Esophagus muscularis mucosa (tissue), 4 donors: ENCODE measurements around the gene MSH3. TPM values are rescaled to one million over a fixed set of nuclear protein-coding genes. Genes with fewer than 3 reads are reported as not detected.

Experiments used
- DNase-seq: peaks from one replicate; pipeline ENCODE4 v3.0.0-alpha.2; 2017; ENCODE audit errors: extremely low spot score
- H3K27ac ChIP-seq, 4 donors: fragments of 200-600 bp; sonication (generic); replicated peaks in 1 of 4; 1 replicate in 3 of 4; 2 replicates in 1 of 4; pipeline ENCODE4 v1.5.1; 2016 to 2019; ENCODE audit warnings: mild to moderate bottlenecking in 1 of 4
- H3K27me3 ChIP-seq, 4 donors: fragments of 200-600 bp; sonication (generic); one replicate each; pipeline versions ENCODE4 v1.5.1 to v1.6.0; 2016 to 2019
- H3K36me3 ChIP-seq, 4 donors: fragments of 200-600 bp; sonication (generic); one replicate each; pipeline ENCODE4 v1.5.1; 2016 to 2019
- H3K4me1 ChIP-seq, 4 donors: fragments of 200-600 bp; sonication (generic); one replicate each; pipeline ENCODE4 v1.5.1; 2016 to 2019
- H3K4me3 ChIP-seq, 4 donors: fragments of 200-600 bp; sonication (generic); 1 replicate in 2 of 4; 2 replicates in 2 of 4; pipeline ENCODE4 v1.5.1; 2016 to 2019; ENCODE audit warnings: mild to moderate bottlenecking in 4 of 4, moderate library complexity in 1 of 4
- H3K9me3 ChIP-seq, 4 donors: fragments of 200-600 bp; sonication (generic); 1 replicate in 3 of 4; 2 replicates in 1 of 4; pipeline ENCODE4 v1.5.1; 2016 to 2019
- CTCF ChIP-seq, 3 experiments: fragments of 200-600 bp in 2 of 3; fragments of 450-650 bp in 1 of 3; sonication (generic) in 2 of 3; IDR thresholded peaks; one replicate each; pipeline ENCODE4 v1.5.1; 2017 to 2019; ENCODE audit warnings: antibody characterized with exemption in 3 of 3, mild to moderate bottlenecking in 2 of 3, moderate library complexity in 1 of 3
- EP300 ChIP-seq: sonication (generic); formaldehyde crosslinking; IDR thresholded peaks from one replicate; pipeline ENCODE4 v1.6.1; 2017; ENCODE audit warnings: antibody characterized with exemption
- POLR2A ChIP-seq: fragments of 450-650 bp; IDR thresholded peaks from one replicate; pipeline ENCODE4 v1.6.1; 2017; ENCODE audit warnings: antibody characterized with exemption, moderate library complexity, mild to moderate bottlenecking, low read depth
- POLR2AphosphoS5 ChIP-seq, 2 donors: sonication (generic); formaldehyde crosslinking; IDR thresholded peaks; one replicate each; pipeline ENCODE4 v1.6.1; 2017; ENCODE audit warnings: antibody characterized with exemption in 2 of 2
- WGBS: methylation state at CpG from one replicate; pipeline ENCODE4 v1.1.5; 2018; 5-methylcytosine and 5-hydroxymethylcytosine counted together
- intact Hi-C: fragments of 100-400 bp; cut with DNase I; formaldehyde crosslinking; loops from one replicate; pipeline ENCODE4 v1.15.1; 2023
- total RNA-seq, 4 donors: library from RNA; depleted of rRNA; stranded (reverse); fragments of >200 nt; gene quantifications; one replicate each; pipeline versions ENCODE4 v1.1.0 to v1.2.1, GENCODE V29; 2016

Gene MSH3
- total RNA-seq, 4 donors from 2014 or later, result 7.6 to 11.6 (median 9.3) TPM

DNA sequence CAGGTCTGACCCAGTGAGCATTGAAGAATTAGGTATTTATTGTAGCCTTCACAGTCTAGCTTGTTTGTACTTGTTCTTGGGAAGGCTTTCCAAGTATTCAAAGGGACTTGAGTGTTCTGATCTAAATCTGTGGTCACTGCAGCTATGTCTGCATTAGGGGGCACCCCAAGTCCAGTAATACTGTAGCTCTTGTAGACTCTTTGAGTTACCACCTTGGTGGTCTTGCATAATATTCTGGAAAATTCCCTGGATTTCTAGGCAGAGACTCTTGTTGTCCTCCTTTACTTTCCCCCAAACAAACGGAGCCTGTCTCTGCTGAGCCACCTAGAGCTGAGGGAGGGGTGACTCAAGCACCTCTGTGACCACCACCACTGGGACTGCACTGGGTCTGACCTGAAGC, 149.9 kb downstream of the MSH3 start:
- Histone ChIP-seq H3K4me3 (no peak overlapping the region), H3K4me1 (no peaks in the 10 kb centered on the region), H3K27ac (no peak overlapping the region), H3K9me3 (no peaks in the 10 kb centered on the region), H3K27me3 (no peaks in the 10 kb centered on the region), H3K36me3 (peaks cover 0 to 12% (median 0%) of the 10 kb centered on the region in 4 donors)
- TF ChIP-seq EP300 (no peak), CTCF (IDR thresholded peaks at IDR 0.05) (no peak), POLR2A (no peak), POLR2AphosphoS5 (IDR thresholded peaks at IDR 0.05) (no peak)
- no CpG with 5 or more reads among the region's 1 CpG for WGBS
- DNase-seq, result no peak
- intact Hi-C loops, result no loop called here

- 98% methylated on average over 2 of the region's 2 CpGs for WGBS
- no peak overlapping the region for H3K27ac ChIP-seq
- intact Hi-C loops, result no loop called here
- peaks cover 0 to 12% (median 0%) of the 10 kb centered on the region in 4 donors for H3K36me3 ChIP-seq
- no peaks in the 10 kb centered on the region for H3K27me3 ChIP-seq
- no peak for DNase-seq
- H3K9me3 ChIP-seq, result no peaks in the 10 kb centered on the region
- no peak overlapping the region for H3K4me3 ChIP-seq
- H3K4me1 ChIP-seq, result no peaks in the 10 kb centered on the region
- no peak for TF ChIP-seq POLR2AphosphoS5 (IDR thresholded peaks at IDR 0.05)
- TF ChIP-seq EP300, result no peak
- no peak for TF ChIP-seq CTCF (IDR thresholded peaks at IDR 0.05)
- no peak for TF ChIP-seq POLR2A
Observed at GRCh38 chr5:80805038-80805437, 150.6 kb downstream of the MSH3 start.

DNA sequence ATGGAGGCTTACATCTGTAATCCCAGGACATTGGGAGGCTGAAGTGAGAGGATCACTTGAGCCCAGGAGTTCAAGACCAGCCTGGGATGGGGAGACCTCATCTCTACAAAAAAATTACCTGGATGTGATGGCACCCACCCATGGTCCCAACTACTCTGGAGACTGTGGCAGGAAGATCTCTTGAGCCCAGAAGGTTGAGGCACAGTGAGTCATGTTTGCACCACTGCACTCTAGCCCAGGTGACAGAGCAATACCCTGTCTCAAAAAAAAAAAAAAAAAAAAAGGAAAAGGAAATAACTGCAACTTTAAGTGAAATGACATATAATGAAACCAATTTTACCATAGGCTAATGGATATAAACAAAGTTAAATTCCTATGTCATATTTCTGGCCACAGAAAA, 152.5 kb downstream of the MSH3 start:
- no peaks in the 10 kb centered on the region for H3K4me1 ChIP-seq
- peaks cover 0 to 12% (median 0%) of the 10 kb centered on the region in 4 donors for H3K36me3 ChIP-seq
- TF ChIP-seq CTCF (IDR thresholded peaks at IDR 0.05) (no peak), EP300 (no peak), POLR2AphosphoS5 (IDR thresholded peaks at IDR 0.05) (no peak), POLR2A (no peak)
- no peaks in the 10 kb centered on the region for H3K27me3 ChIP-seq
- H3K27ac ChIP-seq, result no peak overlapping the region
- no peaks in the 10 kb centered on the region for H3K9me3 ChIP-seq
- no peak overlapping the region for H3K4me3 ChIP-seq
- intact Hi-C loops, result no loop called here
- DNase-seq, result no peak

DNA sequence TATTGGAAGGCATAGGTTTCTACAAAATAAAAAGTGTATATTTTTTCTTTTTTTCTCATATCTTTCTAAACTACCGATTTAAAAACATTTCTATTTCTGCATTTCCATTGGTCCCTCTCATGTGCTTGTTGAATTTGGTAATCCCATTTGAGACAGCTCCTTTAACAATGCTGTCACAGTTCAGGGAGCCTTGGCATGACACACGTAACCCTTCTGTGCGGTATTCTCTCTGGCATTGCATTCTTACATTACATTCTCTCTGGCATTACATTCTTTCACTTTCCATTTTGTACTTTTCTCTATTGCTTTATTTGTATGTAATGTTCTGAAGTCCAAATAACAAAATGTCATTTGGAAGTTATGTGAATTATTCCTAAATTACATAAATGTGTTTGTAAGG, 155.0 kb downstream of the MSH3 start:
- H3K27me3 ChIP-seq, result no peaks in the 10 kb centered on the region
- WGBS, result 83% methylated on average over 3 of the region's 3 CpGs
- H3K9me3 ChIP-seq, result no peaks in the 10 kb centered on the region
- intact Hi-C loops, result no loop called here
- peaks cover 0 to 19% (median 9%) of the 10 kb centered on the region in 4 donors for H3K36me3 ChIP-seq
- no peak overlapping the region for H3K27ac ChIP-seq
- no peak for TF ChIP-seq EP300
- TF ChIP-seq POLR2A, result no peak
- no peak for TF ChIP-seq CTCF (IDR thresholded peaks at IDR 0.05)
- no peak for TF ChIP-seq POLR2AphosphoS5 (IDR thresholded peaks at IDR 0.05)
- no peak overlapping the region for H3K4me3 ChIP-seq
- H3K4me1 ChIP-seq, result no peaks in the 10 kb centered on the region
- DNase-seq, result no peak

DNA sequence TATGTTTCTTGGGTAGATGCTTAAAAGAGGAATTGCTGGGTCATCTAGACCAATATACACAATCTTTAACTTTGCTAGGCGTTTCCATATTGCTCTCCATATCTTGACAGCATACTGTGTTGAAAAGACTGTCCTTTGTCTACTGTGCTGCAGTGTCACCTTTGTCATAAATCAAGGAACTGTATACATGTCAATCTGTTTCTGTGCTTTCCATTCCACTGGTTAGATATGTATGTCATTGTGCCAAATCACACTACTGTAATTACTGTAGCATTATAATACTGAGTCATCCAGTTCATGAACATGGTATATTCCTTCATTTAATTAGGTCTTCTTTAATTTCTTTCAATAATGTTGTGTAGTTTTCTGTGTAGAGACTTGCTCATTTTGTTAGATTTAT, 156.0 kb downstream of the MSH3 start:
- Histone ChIP-seq H3K27ac (no peak overlapping the region), H3K27me3 (no peaks in the 10 kb centered on the region), H3K36me3 (peaks cover 0 to 20% (median 13%) of the 10 kb centered on the region in 4 donors), H3K9me3 (no peaks in the 10 kb centered on the region), H3K4me1 (no peaks in the 10 kb centered on the region), H3K4me3 (no peak overlapping the region)
- WGBS, result 100% methylated on average over 1 of the region's 1 CpG
- DNase-seq, result no peak
- TF ChIP-seq POLR2AphosphoS5 (IDR thresholded peaks at IDR 0.05), result no peak
- no peak for TF ChIP-seq CTCF (IDR thresholded peaks at IDR 0.05)
- no peak for TF ChIP-seq POLR2A
- TF ChIP-seq EP300, result no peak
- intact Hi-C loops, result no loop called here
